ENCODE measurements around the gene PRDM11.

The PRDM11 gene

DNA sequence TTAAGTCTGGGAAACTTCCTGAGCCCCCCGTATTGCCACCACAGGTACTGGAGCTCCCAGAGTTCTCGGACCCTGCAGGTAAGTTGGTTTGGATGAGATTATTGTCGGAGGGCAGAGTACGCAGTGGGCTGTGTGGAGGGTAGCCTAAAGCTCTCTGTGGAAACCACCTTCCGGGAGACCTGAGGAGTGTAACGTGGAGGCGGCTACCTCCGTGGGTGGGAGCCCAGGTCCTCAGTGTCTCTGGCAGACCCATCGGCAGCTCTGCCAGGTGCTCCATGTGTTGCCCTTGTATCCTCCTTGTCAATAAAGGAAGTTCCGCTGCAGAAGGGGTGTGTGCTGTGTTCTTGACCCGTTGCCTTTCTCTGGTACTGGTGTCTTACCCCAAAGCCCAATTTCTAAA, 78.3 kb downstream of the PRDM11 start:
- no peak overlapping the region for H3K4me3 ChIP-seq (ENCODE audit: low read length)
- DNase-seq (ENCODE audit: low read depth), result no peak
- TF ChIP-seq CTCF (conservative IDR thresholded peaks at IDR 0.05; ENCODE audit: low read length), result no peak

DNA sequence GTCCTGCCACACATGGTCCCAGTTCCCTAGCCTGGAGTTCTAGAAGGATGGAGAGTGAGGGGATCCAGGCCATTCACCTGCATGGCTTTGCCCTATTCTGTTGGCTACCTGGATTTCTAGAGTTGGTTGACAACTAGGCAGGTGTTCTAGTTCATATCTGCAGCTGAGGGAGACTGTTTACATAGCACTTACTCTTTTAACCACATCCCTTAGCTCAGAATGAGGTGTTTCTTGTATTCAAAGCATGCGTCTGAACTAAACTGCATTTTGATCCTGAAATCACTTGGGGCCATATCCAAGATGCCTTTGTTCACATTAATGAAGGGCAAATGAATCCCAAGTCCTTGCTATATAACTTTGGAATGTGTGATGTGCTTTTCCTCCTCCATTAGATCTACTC, 78.8 kb downstream of the PRDM11 start:
- DNase-seq (ENCODE audit: low read depth), result no peak
- no peak overlapping the region for H3K4me3 ChIP-seq (ENCODE audit: low read length)
- TF ChIP-seq CTCF (conservative IDR thresholded peaks at IDR 0.05; ENCODE audit: low read length), result no peak

DNA sequence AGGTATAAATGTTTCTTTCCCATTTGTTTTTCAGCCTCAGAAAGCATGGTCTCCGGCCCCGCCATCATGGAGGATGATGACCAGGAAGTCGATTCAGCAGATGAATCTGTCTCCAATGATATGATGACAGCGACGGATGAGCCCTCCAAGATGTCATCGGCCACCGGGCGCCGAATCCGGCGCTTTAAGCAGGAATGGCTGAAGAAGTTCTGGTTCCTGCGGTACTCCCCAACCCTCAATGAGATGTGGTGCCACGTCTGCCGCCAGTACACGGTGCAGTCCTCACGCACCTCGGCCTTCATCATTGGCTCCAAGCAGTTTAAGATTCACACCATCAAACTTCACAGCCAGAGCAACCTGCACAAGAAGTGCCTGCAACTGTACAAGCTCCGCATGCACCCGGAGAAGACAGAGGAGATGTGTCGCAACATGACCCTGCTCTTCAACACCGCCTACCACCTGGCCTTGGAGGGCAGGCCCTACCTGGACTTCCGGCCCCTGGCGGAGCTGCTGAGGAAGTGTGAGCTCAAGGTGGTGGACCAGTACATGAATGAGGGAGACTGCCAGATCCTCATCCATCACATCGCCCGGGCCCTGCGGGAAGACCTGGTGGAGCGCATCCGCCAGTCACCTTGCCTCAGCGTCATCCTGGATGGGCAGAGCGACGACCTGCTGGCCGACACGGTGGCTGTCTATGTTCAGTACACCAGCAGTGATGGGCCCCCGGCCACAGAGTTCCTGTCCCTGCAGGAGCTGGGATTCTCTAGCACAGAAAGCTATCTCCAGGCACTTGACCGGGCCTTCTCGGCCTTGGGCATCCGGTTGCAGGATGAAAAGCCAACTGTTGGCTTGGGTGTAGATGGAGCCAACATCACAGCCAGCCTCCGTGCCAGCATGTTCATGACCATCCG, 79.8 kb downstream of the PRDM11 start:
- H3K4me3 ChIP-seq (ENCODE audit: low read length), result no peak overlapping the region
- no peak for DNase-seq (ENCODE audit: low read depth)
- no peak for TF ChIP-seq CTCF (conservative IDR thresholded peaks at IDR 0.05; ENCODE audit: low read length)

DNA sequence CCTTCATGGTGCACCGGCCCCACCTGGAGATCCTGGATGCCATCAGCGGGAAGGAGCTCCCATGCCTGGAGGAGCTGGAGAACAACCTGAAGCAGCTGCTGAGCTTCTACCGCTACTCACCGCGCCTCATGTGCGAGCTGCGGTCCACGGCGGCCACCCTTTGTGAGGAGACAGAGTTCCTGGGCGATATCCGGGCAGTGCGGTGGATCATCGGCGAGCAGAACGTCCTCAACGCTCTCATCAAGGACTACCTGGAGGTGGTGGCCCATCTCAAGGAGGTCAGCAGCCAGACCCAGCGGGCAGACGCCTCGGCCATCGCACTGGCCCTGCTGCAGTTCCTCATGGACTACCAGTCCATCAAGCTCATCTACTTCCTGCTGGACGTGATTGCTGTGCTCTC, 80.5 kb downstream of the PRDM11 start:
- H3K4me3 ChIP-seq (ENCODE audit: low read length), result no peak overlapping the region
- no peak for DNase-seq (ENCODE audit: low read depth)
- TF ChIP-seq CTCF (conservative IDR thresholded peaks at IDR 0.05; ENCODE audit: low read length), result no peak

DNA sequence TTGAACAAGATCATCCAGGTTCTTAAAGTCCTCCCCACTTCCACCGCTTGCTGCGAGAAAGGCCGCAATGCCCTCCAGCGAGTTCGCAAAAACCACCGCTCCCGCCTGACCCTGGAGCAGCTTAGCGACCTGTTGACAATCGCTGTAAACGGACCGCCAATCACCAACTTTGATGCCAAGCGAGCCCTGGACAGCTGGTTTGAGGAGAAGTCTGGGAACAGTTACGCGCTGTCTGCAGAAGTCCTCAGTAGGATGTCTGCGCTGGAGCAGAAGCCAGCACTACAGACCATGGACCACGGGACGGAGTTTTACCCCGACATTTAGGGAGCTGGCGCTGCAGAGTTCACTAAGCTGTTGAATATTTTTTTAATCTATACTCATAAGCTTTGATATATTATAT, 81.4 kb downstream of the PRDM11 start:
- no peak for TF ChIP-seq CTCF (conservative IDR thresholded peaks at IDR 0.05; ENCODE audit: low read length)
- DNase-seq (ENCODE audit: low read depth), result no peak
- no peak overlapping the region for H3K4me3 ChIP-seq (ENCODE audit: low read length)

- no peak for TF ChIP-seq CTCF (conservative IDR thresholded peaks at IDR 0.05; ENCODE audit: low read length)
- no peak for DNase-seq (ENCODE audit: low read depth)
- H3K4me3 ChIP-seq (ENCODE audit: low read length), result no peak overlapping the region
These were observed 83.1 kb downstream of the PRDM11 start for GRCh38 chr11:45229401-45230020.
